Endothelial cell (in vitro differentiated cells): ENCODE results near the gene TTLL13. TPM values are rescaled to one million over a fixed set of nuclear protein-coding genes. Genes with fewer than 3 reads are reported as not detected.

Source experiments
- DNase-seq: peaks from one replicate; pipeline ENCODE4 v3.0.0; 2021; ENCODE audit warnings: low spot score
- H3K27ac Mint-ChIP-seq: one replicate; pipeline ENCODE4 v1.8.0; 2021; ENCODE audit warnings: mixed read lengths, inconsistent platforms; ENCODE audit not compliant: unreplicated experiment
- H3K27me3 Mint-ChIP-seq: one replicate; pipeline ENCODE4 v1.8.0; 2021; ENCODE audit warnings: mild to moderate bottlenecking, moderate library complexity, mixed read lengths, inconsistent platforms; ENCODE audit not compliant: unreplicated experiment
- H3K36me3 Mint-ChIP-seq: one replicate; pipeline ENCODE4 v1.8.0; 2021; ENCODE audit warnings: mild to moderate bottlenecking, low read depth, mixed read lengths, inconsistent platforms; ENCODE audit not compliant: unreplicated experiment
- H3K4me1 Mint-ChIP-seq: one replicate; pipeline ENCODE4 v1.8.0; 2021; ENCODE audit warnings: mild to moderate bottlenecking, mixed read lengths, inconsistent platforms; ENCODE audit not compliant: unreplicated experiment
- H3K4me3 Mint-ChIP-seq: one replicate; pipeline ENCODE4 v1.8.0; 2021; ENCODE audit warnings: mild to moderate bottlenecking, mixed read lengths, inconsistent platforms; ENCODE audit not compliant: unreplicated experiment
- H3K9me3 Mint-ChIP-seq: one replicate; pipeline ENCODE4 v1.8.0; 2021; ENCODE audit warnings: mixed read lengths, inconsistent platforms; ENCODE audit not compliant: unreplicated experiment
- total RNA-seq: library from RNA; stranded (reverse); fragmentation: NEBNext Ultra II Directional; extraction: Animal tissue kit (Norgen Biotek cat#: 25700); gene quantifications from one replicate; pipeline ENCODE4 v1.2.1, GENCODE V29; 2021; ENCODE audit not compliant: unreplicated experiment
- TF ChIP-seq, protein P1 (sequence below): fragments of 200-600 bp; sonication (generic); IDR thresholded peaks from one replicate; pipeline ENCODE4 v1.5.0; 2021; ENCODE audit warnings: antibody characterized with exemption; ENCODE audit not compliant: unreplicated experiment

The TTLL13 gene
- total RNA-seq, 1 donor from 2014 or later = not detected

DNA sequence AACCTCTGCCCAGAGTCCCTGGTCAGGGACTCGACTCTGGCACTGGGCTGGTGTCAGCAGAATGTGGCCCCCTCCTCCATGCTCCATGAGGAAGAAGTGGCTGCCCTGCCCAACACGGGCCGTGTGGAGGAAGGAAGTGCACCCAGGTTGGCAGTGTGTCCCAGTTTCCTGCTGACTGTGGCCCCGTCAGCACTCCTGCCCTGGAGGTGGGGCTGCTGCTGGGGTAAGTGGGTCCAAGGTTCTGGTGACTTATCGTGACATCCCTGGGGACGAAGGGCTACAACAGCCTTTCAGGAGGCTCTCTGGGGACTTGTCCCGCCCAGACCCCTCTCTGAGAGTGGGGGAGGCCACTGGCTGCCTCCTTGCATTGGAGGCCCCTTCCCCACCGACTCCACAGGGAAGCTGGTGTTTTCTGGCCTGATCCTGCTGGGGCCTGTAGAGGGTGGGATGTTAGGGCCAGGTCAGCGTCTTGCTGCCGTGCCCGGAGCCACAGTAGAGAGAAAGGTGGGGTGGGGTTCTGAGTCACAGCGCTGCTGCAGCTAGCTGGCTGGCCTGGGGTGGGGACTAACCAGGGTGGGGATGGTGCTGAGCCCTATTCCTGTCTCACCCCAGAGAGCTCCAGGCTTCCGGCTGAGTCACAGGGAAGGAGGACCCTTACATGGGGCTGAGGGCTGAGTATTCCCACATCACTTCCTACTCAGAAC is 37.8 kb upstream of the TTLL13 start:
- DNase-seq = no peak
- Mint-ChIP-seq H3K4me1 (peaks cover 13% of the 10 kb centered on the region), H3K27me3 (peaks cover 1% of the 10 kb centered on the region), H3K27ac (no peak overlapping the region), H3K9me3 (no peaks in the 10 kb centered on the region), H3K4me3 (no peak overlapping the region), H3K36me3 (peaks cover 6% of the 10 kb centered on the region)
- TF ChIP-seq, protein P1, sequence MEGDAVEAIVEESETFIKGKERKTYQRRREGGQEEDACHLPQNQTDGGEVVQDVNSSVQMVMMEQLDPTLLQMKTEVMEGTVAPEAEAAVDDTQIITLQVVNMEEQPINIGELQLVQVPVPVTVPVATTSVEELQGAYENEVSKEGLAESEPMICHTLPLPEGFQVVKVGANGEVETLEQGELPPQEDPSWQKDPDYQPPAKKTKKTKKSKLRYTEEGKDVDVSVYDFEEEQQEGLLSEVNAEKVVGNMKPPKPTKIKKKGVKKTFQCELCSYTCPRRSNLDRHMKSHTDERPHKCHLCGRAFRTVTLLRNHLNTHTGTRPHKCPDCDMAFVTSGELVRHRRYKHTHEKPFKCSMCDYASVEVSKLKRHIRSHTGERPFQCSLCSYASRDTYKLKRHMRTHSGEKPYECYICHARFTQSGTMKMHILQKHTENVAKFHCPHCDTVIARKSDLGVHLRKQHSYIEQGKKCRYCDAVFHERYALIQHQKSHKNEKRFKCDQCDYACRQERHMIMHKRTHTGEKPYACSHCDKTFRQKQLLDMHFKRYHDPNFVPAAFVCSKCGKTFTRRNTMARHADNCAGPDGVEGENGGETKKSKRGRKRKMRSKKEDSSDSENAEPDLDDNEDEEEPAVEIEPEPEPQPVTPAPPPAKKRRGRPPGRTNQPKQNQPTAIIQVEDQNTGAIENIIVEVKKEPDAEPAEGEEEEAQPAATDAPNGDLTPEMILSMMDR = no peak

DNA sequence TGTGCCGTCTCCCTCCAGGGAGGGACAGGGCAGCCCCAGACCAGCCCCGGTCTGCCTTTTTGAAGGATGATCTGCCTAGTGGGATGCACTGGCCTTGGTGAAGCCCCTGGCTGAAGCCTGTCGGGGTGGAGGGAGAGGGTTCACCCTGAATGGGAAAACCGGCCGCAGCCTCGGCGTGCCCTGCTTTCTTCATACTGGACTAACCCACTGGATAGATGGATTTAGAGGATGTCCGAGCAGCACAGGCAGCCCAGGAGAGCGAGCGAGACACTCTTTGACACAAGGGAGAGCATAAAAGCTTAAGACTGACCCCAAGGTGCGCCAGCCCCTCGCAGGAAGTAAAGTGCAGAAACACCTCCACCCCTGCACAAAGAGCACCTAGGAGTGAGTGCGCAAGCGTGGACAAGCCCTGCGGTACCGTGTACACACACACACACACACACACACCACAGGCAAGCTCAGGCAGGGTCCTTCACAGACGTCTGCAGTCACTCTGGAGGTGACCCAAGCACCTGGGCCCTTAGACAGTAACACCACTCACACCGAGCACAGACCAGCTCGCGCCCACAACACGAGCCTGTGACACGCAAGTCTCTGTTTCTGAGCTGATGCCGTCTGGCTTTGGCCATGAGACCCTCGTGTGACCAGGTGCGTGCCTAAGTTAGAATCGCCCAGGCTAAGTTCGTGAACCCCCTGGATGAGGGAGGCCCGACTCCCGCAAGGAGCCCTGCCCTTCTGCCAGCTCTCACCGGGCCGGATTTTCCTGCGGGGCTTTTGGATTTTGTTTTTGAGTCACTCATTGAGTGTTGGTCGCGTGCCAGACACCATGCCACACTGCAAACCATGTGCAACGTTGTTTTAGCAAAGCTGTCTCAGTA is 36.9 kb upstream of the TTLL13 start:
- H3K4me3 Mint-ChIP-seq = no peak overlapping the region
- H3K9me3 Mint-ChIP-seq = no peaks in the 10 kb centered on the region
- H3K27me3 Mint-ChIP-seq = peaks cover 1% of the 10 kb centered on the region
- no peak for DNase-seq
- H3K4me1 Mint-ChIP-seq = peaks cover 13% of the 10 kb centered on the region
- H3K27ac Mint-ChIP-seq = no peak overlapping the region
- H3K36me3 Mint-ChIP-seq = peaks cover 6% of the 10 kb centered on the region
- TF ChIP-seq, protein P1 = no peak

DNA sequence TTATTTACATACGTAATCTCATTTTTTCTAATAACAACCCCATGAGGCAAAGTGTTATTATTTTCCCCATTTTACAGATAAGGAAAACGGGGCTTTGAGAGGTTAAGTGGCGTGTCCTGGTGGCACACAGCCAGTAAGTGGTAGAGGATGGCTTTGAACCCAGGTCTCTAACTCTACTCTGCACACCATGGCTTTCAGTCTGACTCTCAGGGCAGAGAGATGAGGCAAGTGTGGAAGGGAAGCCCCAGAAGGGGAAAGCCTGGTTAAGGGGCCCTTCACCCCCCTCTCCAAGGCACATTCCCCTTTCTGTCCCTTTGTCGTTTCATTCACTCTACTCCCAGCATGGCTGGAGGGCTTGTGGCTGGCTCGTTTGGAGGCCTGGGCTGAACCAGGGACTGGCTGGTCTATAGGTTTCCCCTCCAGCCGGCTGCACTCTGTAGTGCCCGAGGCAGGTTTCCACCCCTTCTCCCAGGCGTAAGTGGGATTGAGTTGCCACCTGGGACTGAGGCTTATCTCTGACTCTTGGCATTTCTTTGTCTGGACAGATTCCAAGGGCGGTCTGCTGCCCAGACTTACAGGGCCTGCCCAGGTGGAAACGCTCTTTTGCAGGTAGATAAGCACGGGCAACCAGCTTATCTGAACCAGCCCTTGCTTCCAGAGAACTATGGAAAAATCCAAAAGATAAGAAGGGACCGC is 36.1 kb upstream of the TTLL13 start:
- TF ChIP-seq, protein P1 = no peak
- Mint-ChIP-seq H3K4me1 (peaks cover 13% of the 10 kb centered on the region), H3K27me3 (peaks cover 1% of the 10 kb centered on the region), H3K36me3 (peaks cover 6% of the 10 kb centered on the region), H3K9me3 (no peaks in the 10 kb centered on the region), H3K27ac (no peak overlapping the region), H3K4me3 (no peak overlapping the region)
- DNase-seq = no peak

DNA sequence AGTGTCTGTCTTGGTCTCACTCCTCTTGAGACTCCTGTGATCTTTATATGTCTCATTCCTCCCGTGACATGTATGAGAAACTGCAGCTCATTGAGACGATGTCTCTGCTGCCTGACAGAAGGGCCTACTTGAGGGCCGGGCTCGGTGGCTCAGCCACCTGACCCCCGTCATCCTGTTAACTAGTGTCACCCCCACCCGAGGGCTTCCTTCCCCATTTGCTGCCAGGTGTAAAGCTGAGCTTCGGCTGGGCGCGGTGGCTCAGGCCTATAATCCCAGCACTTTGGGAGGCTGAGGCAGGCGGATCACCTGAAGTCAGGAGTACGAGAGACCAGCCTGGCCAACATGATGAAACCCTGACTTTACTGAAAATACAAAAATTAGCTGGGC is 35.5 kb upstream of the TTLL13 start:
- peaks cover 1% of the 10 kb centered on the region for H3K27me3 Mint-ChIP-seq
- H3K9me3 Mint-ChIP-seq = no peaks in the 10 kb centered on the region
- no peak overlapping the region for H3K4me3 Mint-ChIP-seq
- TF ChIP-seq, protein P1 = no peak
- H3K4me1 Mint-ChIP-seq = peaks cover 13% of the 10 kb centered on the region
- H3K27ac Mint-ChIP-seq = no peak overlapping the region
- no peak for DNase-seq
- H3K36me3 Mint-ChIP-seq = peaks cover 6% of the 10 kb centered on the region
